ENCODE measurements around the gene NUFIP2.

DNA sequence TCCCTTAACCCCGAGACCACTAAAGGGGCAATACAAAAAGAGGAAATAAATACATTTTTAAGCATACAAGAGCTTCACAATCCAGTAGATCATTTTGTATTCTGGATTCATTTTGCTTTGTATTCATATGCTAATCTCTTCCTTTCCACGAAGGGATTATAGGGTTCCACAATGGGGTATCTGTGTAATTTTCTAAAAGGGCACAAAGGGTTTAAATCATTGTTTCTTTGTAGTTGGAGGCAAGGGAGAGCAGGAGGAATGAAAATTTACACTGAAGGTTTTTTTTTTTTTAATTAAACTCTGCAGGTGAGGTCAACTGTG, 592 bp upstream of the NUFIP2 start:
- TF ChIP-seq, protein P1, sequence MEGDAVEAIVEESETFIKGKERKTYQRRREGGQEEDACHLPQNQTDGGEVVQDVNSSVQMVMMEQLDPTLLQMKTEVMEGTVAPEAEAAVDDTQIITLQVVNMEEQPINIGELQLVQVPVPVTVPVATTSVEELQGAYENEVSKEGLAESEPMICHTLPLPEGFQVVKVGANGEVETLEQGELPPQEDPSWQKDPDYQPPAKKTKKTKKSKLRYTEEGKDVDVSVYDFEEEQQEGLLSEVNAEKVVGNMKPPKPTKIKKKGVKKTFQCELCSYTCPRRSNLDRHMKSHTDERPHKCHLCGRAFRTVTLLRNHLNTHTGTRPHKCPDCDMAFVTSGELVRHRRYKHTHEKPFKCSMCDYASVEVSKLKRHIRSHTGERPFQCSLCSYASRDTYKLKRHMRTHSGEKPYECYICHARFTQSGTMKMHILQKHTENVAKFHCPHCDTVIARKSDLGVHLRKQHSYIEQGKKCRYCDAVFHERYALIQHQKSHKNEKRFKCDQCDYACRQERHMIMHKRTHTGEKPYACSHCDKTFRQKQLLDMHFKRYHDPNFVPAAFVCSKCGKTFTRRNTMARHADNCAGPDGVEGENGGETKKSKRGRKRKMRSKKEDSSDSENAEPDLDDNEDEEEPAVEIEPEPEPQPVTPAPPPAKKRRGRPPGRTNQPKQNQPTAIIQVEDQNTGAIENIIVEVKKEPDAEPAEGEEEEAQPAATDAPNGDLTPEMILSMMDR (IDR thresholded peaks at IDR 0.05), result no peak
- TF ChIP-seq ZFX (IDR thresholded peaks at IDR 0.05; ENCODE audit: borderline replicate concordance), result no peak

Measured in 22Rv1 (cell line).